ENCODE results near the gene CRABP1.

The CRABP1 gene

DNA sequence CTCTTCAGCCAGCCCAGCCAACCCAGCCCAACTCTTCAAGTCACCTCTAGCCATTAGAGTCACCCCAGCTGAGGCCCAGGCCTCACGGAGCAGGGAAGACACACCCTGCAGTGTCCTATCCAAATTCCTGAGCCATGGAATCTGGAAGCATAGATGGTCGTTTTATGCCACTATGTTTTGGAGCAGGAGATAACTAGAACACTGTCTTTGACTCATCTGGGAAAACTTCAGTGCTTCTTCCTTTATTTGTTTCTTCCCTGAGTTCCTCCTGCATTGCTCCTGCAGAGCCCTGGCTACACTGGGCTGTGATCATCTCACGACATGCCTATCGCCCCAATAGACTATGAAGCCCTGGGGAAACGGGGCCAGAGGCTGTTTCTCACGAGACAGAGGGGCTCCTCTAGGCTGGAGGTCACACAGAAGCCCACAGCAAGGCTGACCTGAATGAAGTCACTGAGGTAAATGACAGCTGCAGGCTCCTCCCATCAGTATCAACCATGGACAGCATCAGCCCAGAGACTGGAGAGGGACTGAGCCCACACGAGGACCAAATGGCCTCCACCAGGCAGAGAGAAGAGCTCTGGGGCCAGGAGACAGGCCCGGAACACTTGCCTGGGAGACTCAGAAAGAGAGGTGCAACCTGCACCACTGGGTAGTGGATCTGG is 22.7 kb downstream of the CRABP1 start:
- TF ChIP-seq POLR2AphosphoS5 (IDR thresholded peaks at IDR 0.05; ENCODE audit: low read depth, low read length) (no peak), FOXP2 (optimal IDR thresholded peaks at IDR 0.05; ENCODE audit: borderline replicate concordance, extremely low read depth, extremely low read length, insufficient read depth) (no peak), TAF1 (IDR thresholded peaks at IDR 0.05; ENCODE audit: borderline replicate concordance, insufficient read depth, low read length) (no peak), SIN3A (IDR thresholded peaks at IDR 0.05; ENCODE audit: borderline replicate concordance, insufficient read depth, low read length) (no peak)
- TF ChIP-seq, protein P1, sequence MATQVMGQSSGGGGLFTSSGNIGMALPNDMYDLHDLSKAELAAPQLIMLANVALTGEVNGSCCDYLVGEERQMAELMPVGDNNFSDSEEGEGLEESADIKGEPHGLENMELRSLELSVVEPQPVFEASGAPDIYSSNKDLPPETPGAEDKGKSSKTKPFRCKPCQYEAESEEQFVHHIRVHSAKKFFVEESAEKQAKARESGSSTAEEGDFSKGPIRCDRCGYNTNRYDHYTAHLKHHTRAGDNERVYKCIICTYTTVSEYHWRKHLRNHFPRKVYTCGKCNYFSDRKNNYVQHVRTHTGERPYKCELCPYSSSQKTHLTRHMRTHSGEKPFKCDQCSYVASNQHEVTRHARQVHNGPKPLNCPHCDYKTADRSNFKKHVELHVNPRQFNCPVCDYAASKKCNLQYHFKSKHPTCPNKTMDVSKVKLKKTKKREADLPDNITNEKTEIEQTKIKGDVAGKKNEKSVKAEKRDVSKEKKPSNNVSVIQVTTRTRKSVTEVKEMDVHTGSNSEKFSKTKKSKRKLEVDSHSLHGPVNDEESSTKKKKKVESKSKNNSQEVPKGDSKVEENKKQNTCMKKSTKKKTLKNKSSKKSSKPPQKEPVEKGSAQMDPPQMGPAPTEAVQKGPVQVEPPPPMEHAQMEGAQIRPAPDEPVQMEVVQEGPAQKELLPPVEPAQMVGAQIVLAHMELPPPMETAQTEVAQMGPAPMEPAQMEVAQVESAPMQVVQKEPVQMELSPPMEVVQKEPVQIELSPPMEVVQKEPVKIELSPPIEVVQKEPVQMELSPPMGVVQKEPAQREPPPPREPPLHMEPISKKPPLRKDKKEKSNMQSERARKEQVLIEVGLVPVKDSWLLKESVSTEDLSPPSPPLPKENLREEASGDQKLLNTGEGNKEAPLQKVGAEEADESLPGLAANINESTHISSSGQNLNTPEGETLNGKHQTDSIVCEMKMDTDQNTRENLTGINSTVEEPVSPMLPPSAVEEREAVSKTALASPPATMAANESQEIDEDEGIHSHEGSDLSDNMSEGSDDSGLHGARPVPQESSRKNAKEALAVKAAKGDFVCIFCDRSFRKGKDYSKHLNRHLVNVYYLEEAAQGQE (IDR thresholded peaks at IDR 0.05; ENCODE audit: insufficient read depth in 1 of 2, low read depth in 2 of 2, low read length in 2 of 2) = peak; percentile 60 to 65; a peak in 2 of 4 replicates

DNA sequence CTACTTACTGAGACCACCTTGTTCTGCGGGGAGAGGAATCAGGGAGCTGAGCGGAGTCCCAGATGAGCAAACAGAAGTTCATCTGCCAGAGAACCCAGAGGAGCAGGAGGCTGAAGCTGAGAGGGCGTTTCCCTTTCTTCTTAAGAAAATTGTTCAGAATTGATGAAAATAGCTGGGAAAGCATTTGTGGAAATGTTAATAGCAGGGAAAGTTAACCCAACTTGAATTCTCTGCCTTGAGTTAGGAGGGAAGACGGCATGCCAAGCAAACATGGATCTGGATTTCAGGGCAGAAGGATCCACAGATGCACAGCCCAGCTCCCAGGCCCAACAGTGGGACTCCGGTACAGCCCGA is 23.2 kb downstream of the CRABP1 start:
- no peak for TF ChIP-seq FOXP2 (optimal IDR thresholded peaks at IDR 0.05; ENCODE audit: borderline replicate concordance, extremely low read depth, extremely low read length, insufficient read depth)
- no peak for TF ChIP-seq TAF1 (IDR thresholded peaks at IDR 0.05; ENCODE audit: borderline replicate concordance, insufficient read depth, low read length)
- TF ChIP-seq, protein P1 (IDR thresholded peaks at IDR 0.05; ENCODE audit: insufficient read depth in 1 of 2, low read depth in 2 of 2, low read length in 2 of 2) = no peak
- no peak for TF ChIP-seq POLR2AphosphoS5 (IDR thresholded peaks at IDR 0.05; ENCODE audit: low read depth, low read length)
- no peak for TF ChIP-seq SIN3A (IDR thresholded peaks at IDR 0.05; ENCODE audit: borderline replicate concordance, insufficient read depth, low read length)

DNA sequence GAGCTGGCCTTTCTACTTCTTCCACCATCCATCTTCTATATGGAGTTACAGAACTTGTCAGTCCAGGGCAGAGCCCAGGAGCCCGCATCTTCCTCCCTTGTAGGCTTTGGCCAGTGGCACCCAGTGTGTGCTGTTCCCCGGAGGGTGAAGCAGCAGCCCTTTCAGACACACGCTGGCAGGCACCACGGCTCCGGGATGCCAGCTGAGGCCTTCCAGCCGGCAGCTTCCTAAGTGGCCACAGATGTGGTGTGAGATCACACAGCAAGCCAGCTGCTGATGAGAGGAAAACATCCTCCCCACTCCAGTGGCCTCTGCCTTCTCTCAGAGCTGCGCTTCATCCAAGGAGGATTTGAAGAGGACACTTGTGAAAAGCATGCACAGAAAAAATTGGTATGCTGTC is 24.1 kb downstream of the CRABP1 start:
- TF ChIP-seq FOXP2 (optimal IDR thresholded peaks at IDR 0.05; ENCODE audit: borderline replicate concordance, extremely low read depth, extremely low read length, insufficient read depth) (peak; percentile 74), TAF1 (IDR thresholded peaks at IDR 0.05; ENCODE audit: borderline replicate concordance, insufficient read depth, low read length) (no peak), SIN3A (IDR thresholded peaks at IDR 0.05; ENCODE audit: borderline replicate concordance, insufficient read depth, low read length) (no peak), POLR2AphosphoS5 (IDR thresholded peaks at IDR 0.05; ENCODE audit: low read depth, low read length) (no peak)
- TF ChIP-seq, protein P1 (IDR thresholded peaks at IDR 0.05; ENCODE audit: insufficient read depth in 1 of 2, low read depth in 2 of 2, low read length in 2 of 2) = no peak

DNA sequence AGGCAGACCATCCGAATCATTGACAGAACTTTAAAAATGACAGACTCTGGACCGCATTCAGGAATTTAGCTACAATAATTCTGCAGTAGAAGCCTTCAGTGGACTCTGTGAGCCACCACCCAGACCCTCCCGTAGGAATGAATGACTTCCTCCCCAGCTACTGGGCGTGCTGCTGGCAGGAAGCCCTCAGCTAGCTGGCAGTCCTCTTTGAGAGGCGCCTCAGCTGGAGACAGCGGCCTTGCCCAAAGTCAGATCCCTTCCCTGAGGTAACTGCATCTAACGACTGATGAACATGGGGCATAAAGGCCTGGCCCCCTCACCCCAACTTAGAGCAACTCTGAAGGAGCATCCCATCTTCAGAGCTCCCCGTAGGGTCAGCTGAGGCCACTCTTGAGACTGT is 25.8 kb downstream of the CRABP1 start:
- no peak for TF ChIP-seq FOXP2 (optimal IDR thresholded peaks at IDR 0.05; ENCODE audit: borderline replicate concordance, extremely low read depth, extremely low read length, insufficient read depth)
- no peak for TF ChIP-seq SIN3A (IDR thresholded peaks at IDR 0.05; ENCODE audit: borderline replicate concordance, insufficient read depth, low read length)
- TF ChIP-seq, protein P1 (IDR thresholded peaks at IDR 0.05; ENCODE audit: insufficient read depth in 1 of 2, low read depth in 2 of 2, low read length in 2 of 2) = no peak
- TF ChIP-seq TAF1 (IDR thresholded peaks at IDR 0.05; ENCODE audit: borderline replicate concordance, insufficient read depth, low read length) = no peak
- TF ChIP-seq POLR2AphosphoS5 (IDR thresholded peaks at IDR 0.05; ENCODE audit: low read depth, low read length) = no peak
